Ishikawa (cell line): ENCODE results near the gene ATP5PO.

Source experiments
- CEBPB ChIP-seq: IDR thresholded peaks from 2 replicates; pipeline ENCODE4 v1.6.1; 2012
- EGR1 ChIP-seq: IDR thresholded peaks from 2 replicates; pipeline ENCODE4 v1.6.1; 2012
- EP300 ChIP-seq: IDR thresholded peaks from 2 replicates; pipeline ENCODE4 v1.6.1; 2012; ENCODE audit warnings: borderline replicate concordance
- NFIC ChIP-seq: IDR thresholded peaks from 2 replicates; pipeline ENCODE4 v1.6.1; 2012
- TAF1 ChIP-seq: IDR thresholded peaks from 2 replicates; pipeline ENCODE4 v1.6.1; 2012; ENCODE audit warnings: low read depth, mild to moderate bottlenecking
- TCF12 ChIP-seq: IDR thresholded peaks from 2 replicates; pipeline ENCODE4 v1.6.1; 2012; ENCODE audit warnings: low read depth
- USF1 ChIP-seq: IDR thresholded peaks from 2 replicates; pipeline ENCODE4 v1.6.1; 2012
- YY1 ChIP-seq: IDR thresholded peaks from 2 replicates; pipeline ENCODE4 v1.6.1; 2012; ENCODE audit warnings: low read depth
- ZBTB7A ChIP-seq: IDR thresholded peaks from 2 replicates; pipeline ENCODE4 v1.6.1; 2012; ENCODE audit warnings: low read depth
- TF ChIP-seq, protein P1 (sequence below): IDR thresholded peaks from 2 replicates; pipeline ENCODE4 v1.6.1; 2012
- TF ChIP-seq, protein P2 (sequence below): IDR thresholded peaks from 2 replicates; pipeline ENCODE4 v1.6.1; 2012; ENCODE audit warnings: low read depth, mild to moderate bottlenecking

- TF ChIP-seq TAF1 = no peak
- TF ChIP-seq CEBPB = no peak
- TF ChIP-seq EP300 = no peak
- TF ChIP-seq NFIC = no peak
- TF ChIP-seq EGR1 = no peak
- no peak for TF ChIP-seq YY1
- TF ChIP-seq, protein P1, sequence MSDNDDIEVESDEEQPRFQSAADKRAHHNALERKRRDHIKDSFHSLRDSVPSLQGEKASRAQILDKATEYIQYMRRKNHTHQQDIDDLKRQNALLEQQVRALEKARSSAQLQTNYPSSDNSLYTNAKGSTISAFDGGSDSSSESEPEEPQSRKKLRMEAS = no peak
- no peak for TF ChIP-seq TCF12
- TF ChIP-seq USF1 = no peak
- TF ChIP-seq ZBTB7A = no peak
- TF ChIP-seq, protein P2, sequence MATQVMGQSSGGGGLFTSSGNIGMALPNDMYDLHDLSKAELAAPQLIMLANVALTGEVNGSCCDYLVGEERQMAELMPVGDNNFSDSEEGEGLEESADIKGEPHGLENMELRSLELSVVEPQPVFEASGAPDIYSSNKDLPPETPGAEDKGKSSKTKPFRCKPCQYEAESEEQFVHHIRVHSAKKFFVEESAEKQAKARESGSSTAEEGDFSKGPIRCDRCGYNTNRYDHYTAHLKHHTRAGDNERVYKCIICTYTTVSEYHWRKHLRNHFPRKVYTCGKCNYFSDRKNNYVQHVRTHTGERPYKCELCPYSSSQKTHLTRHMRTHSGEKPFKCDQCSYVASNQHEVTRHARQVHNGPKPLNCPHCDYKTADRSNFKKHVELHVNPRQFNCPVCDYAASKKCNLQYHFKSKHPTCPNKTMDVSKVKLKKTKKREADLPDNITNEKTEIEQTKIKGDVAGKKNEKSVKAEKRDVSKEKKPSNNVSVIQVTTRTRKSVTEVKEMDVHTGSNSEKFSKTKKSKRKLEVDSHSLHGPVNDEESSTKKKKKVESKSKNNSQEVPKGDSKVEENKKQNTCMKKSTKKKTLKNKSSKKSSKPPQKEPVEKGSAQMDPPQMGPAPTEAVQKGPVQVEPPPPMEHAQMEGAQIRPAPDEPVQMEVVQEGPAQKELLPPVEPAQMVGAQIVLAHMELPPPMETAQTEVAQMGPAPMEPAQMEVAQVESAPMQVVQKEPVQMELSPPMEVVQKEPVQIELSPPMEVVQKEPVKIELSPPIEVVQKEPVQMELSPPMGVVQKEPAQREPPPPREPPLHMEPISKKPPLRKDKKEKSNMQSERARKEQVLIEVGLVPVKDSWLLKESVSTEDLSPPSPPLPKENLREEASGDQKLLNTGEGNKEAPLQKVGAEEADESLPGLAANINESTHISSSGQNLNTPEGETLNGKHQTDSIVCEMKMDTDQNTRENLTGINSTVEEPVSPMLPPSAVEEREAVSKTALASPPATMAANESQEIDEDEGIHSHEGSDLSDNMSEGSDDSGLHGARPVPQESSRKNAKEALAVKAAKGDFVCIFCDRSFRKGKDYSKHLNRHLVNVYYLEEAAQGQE = no peak
Observed at GRCh38 chr21:33885172-33885514, 30.5 kb downstream of the ATP5PO start.
